Colonic mucosa (tissue), 4 donors: Measurements from ENCODE around the gene SEZ6L. TPM values are rescaled to one million over a fixed set of nuclear protein-coding genes. Genes with fewer than 3 reads are reported as not detected.

Experiments used
- DNase-seq: peaks from one replicate; pipeline ENCODE4 v3.0.0-alpha.2; 2020
- H3K27ac ChIP-seq: fragments of 200-600 bp; one replicate; pipeline ENCODE4 v1.8.0; 2021
- H3K27me3 ChIP-seq: fragments of 200-600 bp; one replicate; pipeline ENCODE4 v1.8.0; 2021
- H3K36me3 ChIP-seq: fragments of 200-600 bp; one replicate; pipeline ENCODE4 v1.8.0; 2021
- H3K4me1 ChIP-seq: fragments of 200-600 bp; one replicate; pipeline ENCODE4 v1.8.0; 2021; ENCODE audit warnings: mild to moderate bottlenecking
- H3K4me3 ChIP-seq: fragments of 200-600 bp; one replicate; pipeline ENCODE4 v1.8.0; 2021
- H3K9ac ChIP-seq, 2 donors: one replicate each; pipeline ENCODE4 v1.7.0; 2013; ENCODE audit warnings: control low read depth in 2 of 2, low read depth in 2 of 2, low read length in 2 of 2
- H3K9me3 ChIP-seq: fragments of 200-600 bp; one replicate; pipeline ENCODE4 v1.8.0; 2021
- CTCF ChIP-seq: fragments of 200-600 bp; IDR thresholded peaks from one replicate; pipeline ENCODE4 v1.8.0; 2022; ENCODE audit warnings: antibody characterized with exemption, mild to moderate bottlenecking
- intact Hi-C: fragments of 100-400 bp; cut with DNase I; formaldehyde crosslinking; loops from one replicate; pipeline ENCODE4 v1.14.1; 2022
- total RNA-seq, 2 donors: library from RNA; stranded (reverse); fragmentation: NEBNext Ultra II Directional in 1 of 2; extraction: Animal tissue kit (Norgen Biotek cat#: 25700) in 1 of 2; gene quantifications; one replicate each; pipeline ENCODE4 v1.2.1, GENCODE V29; 2021
- donor health status: healthy.
- donor health status: DM: no; HTN: no; CAD: no.
- donor health status: DM: no; HTN: no; CAD: no.

The SEZ6L gene
- total RNA-seq, 2 donors from 2014 or later, result 0.32 TPM; not detected in 1

- intact Hi-C loops, result no loop called here
- Histone ChIP-seq H3K36me3 (no peaks in the 10 kb centered on the region), H3K4me1 (no peaks in the 10 kb centered on the region), H3K27me3 (peaks cover 32% of the 10 kb centered on the region), H3K27ac (no peak overlapping the region), H3K4me3 (no peak overlapping the region), H3K9me3 (no peaks in the 10 kb centered on the region), H3K9ac (no peak overlapping the region)
- no peak for DNase-seq
- no peak for TF ChIP-seq CTCF
Measured at GRCh38 chr22:26168330-26168851, 871 bp upstream of the SEZ6L start.

- H3K27ac ChIP-seq, result no peak overlapping the region
- H3K4me1 ChIP-seq, result no peaks in the 10 kb centered on the region
- no peak for TF ChIP-seq CTCF
- no peak overlapping the region for H3K9ac ChIP-seq
- intact Hi-C loops, result no loop called here
- H3K9me3 ChIP-seq, result no peaks in the 10 kb centered on the region
- no peaks in the 10 kb centered on the region for H3K36me3 ChIP-seq
- DNase-seq, result no peak
- peak overlapping the region; percentile 15 for H3K4me3 ChIP-seq
- peaks cover 32% of the 10 kb centered on the region for H3K27me3 ChIP-seq
Measured at GRCh38 chr22:26168939-26169314, 335 bp upstream of the SEZ6L start.

GRCh38 chr22:26170112-26170492 lies 840 bp downstream of the SEZ6L start:
- TF ChIP-seq CTCF, result no peak
- intact Hi-C loops, result loop anchor here (10.0 kb wide), 1 partner anchor 155 kb away; no protein-coding TSS in a partner anchor
- no peak overlapping the region for H3K4me3 ChIP-seq
- no peaks in the 10 kb centered on the region for H3K9me3 ChIP-seq
- no peak overlapping the region for H3K27ac ChIP-seq
- H3K9ac ChIP-seq, result no peak overlapping the region
- DNase-seq, result no peak
- peaks cover 32% of the 10 kb centered on the region for H3K27me3 ChIP-seq
- H3K36me3 ChIP-seq, result no peaks in the 10 kb centered on the region
- H3K4me1 ChIP-seq, result no peaks in the 10 kb centered on the region

- Histone ChIP-seq H3K27me3 (peaks cover 32% of the 10 kb centered on the region), H3K9ac (no peak overlapping the region), H3K36me3 (no peaks in the 10 kb centered on the region), H3K4me1 (no peaks in the 10 kb centered on the region), H3K27ac (no peak overlapping the region), H3K9me3 (no peaks in the 10 kb centered on the region), H3K4me3 (no peak overlapping the region)
- DNase-seq, result no peak
- intact Hi-C loops, result loop anchor here (10.0 kb wide), 1 partner anchor 154 kb away; no protein-coding TSS in a partner anchor
- no peak for TF ChIP-seq CTCF
Measured at GRCh38 chr22:26170795-26171580, 1.7 kb downstream of the SEZ6L start.

- Histone ChIP-seq H3K9me3 (no peaks in the 10 kb centered on the region), H3K4me1 (no peaks in the 10 kb centered on the region), H3K9ac (no peak overlapping the region), H3K27ac (no peak overlapping the region), H3K27me3 (peaks cover 30% of the 10 kb centered on the region), H3K4me3 (no peak overlapping the region), H3K36me3 (no peaks in the 10 kb centered on the region)
- TF ChIP-seq CTCF, result peak; percentile 45
- intact Hi-C loops, result loop anchor here (10.0 kb wide), 1 partner anchor 152 kb away; no protein-coding TSS in a partner anchor
- peak; percentile 36 for DNase-seq
Measured at GRCh38 chr22:26172389-26172990, 3.2 kb downstream of the SEZ6L start.
